Adipose tissue (tissue), 3 donors: Measurements from ENCODE around the gene AGO1. TPM values are rescaled to one million over a fixed set of nuclear protein-coding genes. Genes with fewer than 3 reads are reported as not detected.
"Not testable (repeated sequence)": the region's sequence is repeated elsewhere in the genome, so short reads cannot be mapped to it uniquely, and the experiment has no call there.

Source experiments
- H3K27ac ChIP-seq: one replicate; pipeline ENCODE4 v1.5.1; 2013; ENCODE audit warnings: low read depth, low read length
- WGBS, 3 donors: extraction: QIAGEN DNeasy Blood & Tissue Kit; methylation state at CpG; one replicate each; pipeline ENCODE4 v1.1.7; 2013; 5-methylcytosine and 5-hydroxymethylcytosine counted together
- polyA plus RNA-seq, 3 donors: library from polyadenylated mRNA; stranded (reverse); fragments of 200-250 nt; gene quantifications; one replicate each; pipeline ENCODE4 v1.2.3, GENCODE V29; 2013
- donor health status: healthy with polysubstance abuse.
- donor health status: Bipolar disorder and iron deficiency.
- donor health status: healthy.

The AGO1 gene
- polyA plus RNA-seq, 3 donors: 3.0 to 4.7 (median 4.1) TPM

- 55 to 65% (median 60%) methylated on average over 2 of the region's 2 CpGs for WGBS, 3 donors
- H3K27ac ChIP-seq: no peak overlapping the region
Measured at GRCh38 chr1:35935442-35936388, 52.7 kb downstream of the AGO1 start.

- H3K27ac ChIP-seq: no peak overlapping the region
- WGBS, 3 donors: 66 to 98% (median 83%) methylated on average over 3 of the region's 3 CpGs
Measured at GRCh38 chr1:35936838-35937237, 53.8 kb downstream of the AGO1 start.

DNA sequence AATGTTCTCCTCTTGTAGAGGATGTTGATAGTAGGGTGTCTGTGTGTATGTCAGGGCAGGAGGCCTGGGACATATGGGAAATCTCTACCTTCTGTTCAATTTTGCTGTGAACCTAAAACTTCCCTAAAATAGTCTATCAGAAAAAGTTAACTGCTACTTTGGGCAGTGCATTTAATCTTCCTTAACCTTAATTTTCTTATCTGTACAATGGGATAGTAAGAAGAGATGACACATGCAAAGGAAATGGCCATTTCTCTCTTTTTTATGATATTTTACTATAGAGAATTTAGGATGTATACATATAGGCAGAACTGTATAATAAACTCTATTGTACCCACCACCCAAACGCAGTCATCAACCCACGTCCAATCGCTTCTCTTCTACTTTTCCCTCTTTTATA lies 56.5 kb downstream of the AGO1 start:
- 97 to 98% (median 97%) methylated on average over 3 of the region's 3 CpGs for WGBS, 3 donors
- no peak overlapping the region for H3K27ac ChIP-seq

- no peak overlapping the region for H3K27ac ChIP-seq
- WGBS, 3 donors: 48 to 60% (median 51%) methylated on average over 2 of the region's 2 CpGs
Measured at GRCh38 chr1:35945327-35945726, 62.3 kb downstream of the AGO1 start.

DNA sequence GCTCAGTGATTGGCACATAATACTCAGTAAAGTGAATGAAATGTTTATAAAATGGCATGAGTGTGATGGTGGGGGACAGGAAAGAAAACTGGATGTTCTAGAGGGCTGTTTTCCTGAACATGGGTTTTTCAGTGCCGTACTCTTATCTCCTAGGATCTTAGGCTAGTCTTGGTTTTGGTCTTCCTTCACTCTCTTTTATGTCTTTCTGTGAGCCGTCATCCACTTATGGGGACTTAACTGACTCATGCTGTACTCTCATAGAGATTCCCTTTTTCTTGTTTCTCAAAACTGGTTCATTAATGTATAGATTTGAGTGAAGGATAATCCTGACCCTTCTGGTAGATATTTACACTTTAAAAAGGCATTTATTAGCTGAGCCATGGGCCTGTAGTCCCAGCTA lies 64.5 kb downstream of the AGO1 start:
- no peak overlapping the region for H3K27ac ChIP-seq
- WGBS, 3 donors: 84 to 97% (median 95%) methylated on average over 2 of the region's 2 CpGs

DNA sequence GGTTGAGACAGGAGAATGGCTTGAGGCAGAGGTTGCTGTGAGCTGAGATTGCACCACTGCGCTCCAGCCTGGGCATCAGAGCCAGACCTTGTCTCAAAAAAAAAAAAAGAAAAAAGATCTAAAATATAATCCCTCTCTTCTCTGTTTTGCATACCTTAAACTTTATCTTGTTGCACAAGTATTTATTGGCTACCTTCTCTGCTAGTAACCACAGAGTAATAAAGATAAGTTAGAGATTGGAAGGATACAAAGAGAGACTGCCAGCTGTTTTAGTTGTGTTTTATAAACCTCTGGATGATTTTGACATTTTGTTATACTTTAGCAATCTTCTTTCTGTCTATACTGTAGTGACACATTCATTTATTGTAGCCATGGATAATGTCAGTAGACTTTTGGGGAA lies 75.5 kb downstream of the AGO1 start:
- no peak overlapping the region for H3K27ac ChIP-seq
- 92 to 100% (median 100%) methylated on average over 1 of the region's 1 CpG for WGBS, 3 donors

- WGBS, 3 donors: 71 to 91% (median 90%) methylated on average over 3 of the region's 3 CpGs
- H3K27ac ChIP-seq: no peak overlapping the region
Measured at GRCh38 chr1:35959304-35959703, 76.3 kb downstream of the AGO1 start.

GRCh38 chr1:35962952-35963351 lies 79.9 kb downstream of the AGO1 start:
- WGBS, 3 donors: 83 to 89% (median 87%) methylated on average over 2 of the region's 2 CpGs

DNA sequence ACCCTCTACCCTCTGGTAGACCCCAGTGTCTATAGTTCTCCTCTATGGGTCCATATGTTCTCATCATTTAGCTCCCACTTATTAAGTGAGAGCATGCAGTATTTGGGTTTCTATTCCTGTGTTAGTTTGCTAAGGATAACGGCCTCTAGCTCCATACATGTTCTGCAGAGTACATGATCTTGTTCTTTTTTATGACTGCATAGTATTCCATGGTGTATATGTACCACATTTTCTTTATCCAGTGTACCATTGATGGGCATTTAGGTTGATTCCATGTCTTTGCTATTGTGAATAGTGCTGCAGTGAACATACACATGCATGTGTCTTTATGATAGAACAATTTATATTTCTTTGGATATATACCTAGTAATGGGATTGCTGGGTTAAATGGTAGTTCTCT lies 81.3 kb downstream of the AGO1 start:
- 97 to 100% (median 98%) methylated on average over 1 of the region's 1 CpG for WGBS, 3 donors
- H3K27ac ChIP-seq: not testable (repeated sequence)

More at GRCh38 chr1:35962952-35963351, 79.9 kb downstream of the AGO1 start:
- no peak overlapping the region for H3K27ac ChIP-seq

GRCh38 chr1:35968396-35968795 lies 85.4 kb downstream of the AGO1 start:
- 99 to 100% (median 100%) methylated on average over 1 of the region's 1 CpG for WGBS, 3 donors
- no peak overlapping the region for H3K27ac ChIP-seq

GRCh38 chr1:35971601-35972000 lies 88.6 kb downstream of the AGO1 start:
- WGBS, 3 donors: 91 to 97% (median 91%) methylated on average over 2 of the region's 2 CpGs
- H3K27ac ChIP-seq: no peak overlapping the region

- not testable (repeated sequence) for H3K27ac ChIP-seq
- 94 to 99% (median 96%) methylated on average over 3 of the region's 3 CpGs for WGBS, 3 donors
Measured at GRCh38 chr1:35972631-35973030, 89.6 kb downstream of the AGO1 start.

- no peak overlapping the region for H3K27ac ChIP-seq
Measured at GRCh38 chr1:35980090-35980489, 97.1 kb downstream of the AGO1 start.

Other genes with a start within 250 kb of the AGO1 start
- 10 to 100 TPM; 18.0 to 38.8 (median 37.1) TPM for gene PSMB2, start 241.7 kb upstream of the AGO1 start, polyA plus RNA-seq
- gene C1orf216, start 164.3 kb upstream of the AGO1 start, polyA plus RNA-seq: 10 to 100 TPM in 2 of 3 donors, 1 to 10 TPM in 1; 2.6 to 13.9 (median 10.3) TPM
- under 1 TPM; 0.12 to 0.45 (median 0.19) TPM for gene CLSPN, start 113.2 kb upstream of the AGO1 start, polyA plus RNA-seq
- 1 to 10 TPM; 6.4 to 9.2 (median 8.5) TPM for gene AGO4, start 75.2 kb upstream of the AGO1 start, polyA plus RNA-seq
- 1 to 10 TPM; 2.5 to 7.6 (median 5.4) TPM for gene AGO3, start 47.9 kb downstream of the AGO1 start, polyA plus RNA-seq
- gene TEKT2, start 200.9 kb downstream of the AGO1 start, polyA plus RNA-seq: 1 to 10 TPM in 1 of 3 donors, under 1 TPM in 1, not detected in 1; 0.12 to 2.5 TPM
- gene ADPRS, start 205.7 kb downstream of the AGO1 start, polyA plus RNA-seq: 10 to 100 TPM; 13.3 to 22.6 (median 19.8) TPM
- gene COL8A2, start 242.0 kb downstream of the AGO1 start, polyA plus RNA-seq: 1 to 10 TPM in 1 of 3 donors, under 1 TPM in 2; 0.18 to 1.2 (median 0.83) TPM